HepG2 (cell line): Measurements from ENCODE around the gene METTL5.

Experiments used
- POLR2AphosphoS5 ChIP-seq: IDR thresholded peaks from 2 replicates; pipeline ENCODE4 v1.6.1; 2012; ENCODE audit warnings: low read depth, low read length
- RAD21 ChIP-seq: fragments of 450-650 bp; formaldehyde crosslinking; IDR thresholded peaks from 2 replicates; pipeline ENCODE4 v1.5.0; 2020; ENCODE audit warnings: mild to moderate bottlenecking
- TCF7L2 ChIP-seq: IDR thresholded peaks from 2 replicates; pipeline ENCODE4 v1.6.1; 2011; ENCODE audit warnings: mild to moderate bottlenecking, low read depth, low read length, moderate library complexity
- ZBTB33 ChIP-seq: sonication (generic); formaldehyde crosslinking; IDR thresholded peaks from 2 replicates; pipeline ENCODE4 v1.4.0; 2020; ENCODE audit warnings: missing genetic modification reagents
- ZNF331 ChIP-seq: sonication (generic); formaldehyde crosslinking; IDR thresholded peaks from 2 replicates; pipeline ENCODE4 v1.4.0; 2020; ENCODE audit warnings: missing genetic modification reagents

GRCh38 chr2:169815849-169816248 lies 8.9 kb downstream of the METTL5 start:
- TF ChIP-seq RAD21 (no peak), ZNF331 (CRISPR knock-in tag) (no peak), ZBTB33 (CRISPR knock-in tag) (no peak), POLR2AphosphoS5 (no peak), TCF7L2 (no peak)
